NCI-H526 treated with DMSO at 0.1 percent for 48 hours (cell line): ENCODE results near the gene SETX.

Experiments used
- DNase-seq: peaks from one replicate; lab custom pipeline; 2025; lab: John Stamatoyannopoulos, UW

The SETX gene

DNA sequence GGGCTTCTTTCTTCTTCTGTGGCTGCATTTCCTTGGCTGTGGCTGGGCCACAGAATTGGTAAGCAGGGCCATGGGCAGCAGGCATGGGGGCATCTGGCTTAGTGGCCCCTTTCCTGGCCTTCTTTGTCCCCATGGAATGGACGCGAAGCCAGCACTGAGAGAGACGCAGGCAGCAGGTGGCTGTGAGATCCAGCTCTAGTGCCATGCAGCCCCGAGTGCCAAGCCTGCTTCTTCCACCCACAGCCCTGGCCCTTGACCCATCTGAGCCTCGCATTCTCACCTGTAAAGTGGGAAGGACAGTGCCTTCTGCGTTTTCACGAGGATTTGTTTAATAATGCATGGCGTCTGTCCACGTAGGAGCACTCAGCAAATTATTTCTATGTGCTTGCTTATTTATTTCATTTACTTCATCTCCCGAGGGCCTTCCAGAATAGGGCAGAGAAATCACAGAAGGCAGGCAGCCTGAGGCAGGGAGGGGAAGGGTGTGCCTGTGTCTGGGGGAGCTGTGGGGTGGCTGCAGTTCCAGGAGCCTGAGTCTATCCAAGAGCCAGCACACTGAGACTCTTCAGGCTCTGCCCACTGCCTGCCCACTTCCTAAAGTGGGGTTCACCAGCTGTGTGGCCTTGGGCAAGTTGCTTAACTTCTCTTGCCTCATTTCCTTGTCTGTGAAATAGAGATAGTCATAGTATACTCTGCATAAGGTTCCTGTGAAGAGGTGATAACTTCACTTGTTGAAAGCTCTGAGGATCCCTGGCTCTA, 137.7 kb downstream of the SETX start:
- DNase-seq: no peak

DNA sequence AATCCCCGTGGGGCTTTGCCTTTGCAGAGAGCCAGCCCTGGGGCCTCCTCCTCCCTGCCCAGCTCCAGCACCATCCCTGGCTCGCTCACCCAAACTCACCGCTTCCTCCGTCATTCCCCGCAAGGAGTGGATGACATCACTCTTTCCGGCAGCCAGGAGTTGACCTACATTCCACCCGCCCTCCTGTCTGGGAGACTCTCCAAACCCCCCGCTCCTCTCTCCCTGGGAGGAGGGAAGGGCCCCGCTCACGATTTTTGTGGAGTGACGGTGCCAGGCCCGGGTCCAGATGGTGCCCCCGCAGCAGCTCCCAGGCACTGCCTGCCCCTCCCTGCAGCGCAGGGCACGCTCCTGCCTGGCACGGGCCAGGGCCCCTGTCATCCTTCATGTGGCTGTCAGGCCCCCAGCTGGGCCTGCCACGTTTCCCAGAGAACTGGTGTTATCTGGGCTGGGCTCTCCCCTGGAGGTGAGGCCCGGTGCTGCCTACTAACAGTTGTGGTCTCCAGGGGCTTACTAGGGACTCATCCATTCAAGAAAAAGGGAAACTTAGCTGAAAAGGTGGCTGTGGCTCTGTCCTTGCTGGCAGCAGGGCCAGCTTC, 140.7 kb downstream of the SETX start:
- no peak for DNase-seq

DNA sequence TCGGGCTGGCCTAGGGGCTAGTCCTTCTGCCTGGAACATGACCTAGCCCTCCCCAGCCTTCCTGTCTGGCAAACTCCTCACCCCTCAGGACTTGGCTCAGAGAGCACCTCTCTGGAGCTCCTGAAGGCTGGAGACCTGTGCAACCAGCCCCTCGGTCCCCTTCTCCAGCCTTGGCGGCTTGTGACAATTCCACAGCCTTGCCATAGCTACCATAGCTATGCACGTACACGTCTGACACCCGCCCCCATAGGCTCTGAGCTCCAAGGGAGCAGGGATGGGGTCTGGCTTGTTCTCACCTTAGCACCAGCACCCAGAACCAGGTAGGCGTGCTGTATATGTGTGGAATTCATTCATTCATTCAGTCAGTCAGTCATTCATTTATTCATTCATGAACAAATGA, 143.2 kb downstream of the SETX start:
- DNase-seq: no peak
